HS-5 (cell line): ENCODE measurements around the gene HIVEP2.

Experiments used
- DNase-seq: peaks from one replicate; pipeline ENCODE4 v3.0.0-alpha.2; 2012; ENCODE audit warnings: low read depth

Gene HIVEP2

GRCh38 chr6:142737368-142738034, 207.5 kb downstream of the HIVEP2 start:
- peak; percentile 67 for DNase-seq

- no peak for DNase-seq
Measured at GRCh38 chr6:142735204-142735603, 209.8 kb downstream of the HIVEP2 start.

- DNase-seq, result no peak
Measured at GRCh38 chr6:142732790-142733189, 212.2 kb downstream of the HIVEP2 start.

- DNase-seq, result no peak
Measured at GRCh38 chr6:142731611-142732010, 213.4 kb downstream of the HIVEP2 start.

GRCh38 chr6:142729618-142730017, 215.4 kb downstream of the HIVEP2 start:
- no peak for DNase-seq

GRCh38 chr6:142728910-142729481, 216.0 kb downstream of the HIVEP2 start:
- peak; percentile 91 for DNase-seq

- DNase-seq, result no peak
Measured at GRCh38 chr6:142728364-142728763, 216.6 kb downstream of the HIVEP2 start.

- no peak for DNase-seq
Measured at GRCh38 chr6:142726616-142727015, 218.4 kb downstream of the HIVEP2 start.

GRCh38 chr6:142725024-142725770, 219.8 kb downstream of the HIVEP2 start:
- no peak for DNase-seq

GRCh38 chr6:142722841-142723240, 222.1 kb downstream of the HIVEP2 start:
- DNase-seq, result no peak

- no peak for DNase-seq
Measured at GRCh38 chr6:142722012-142722411, 223.0 kb downstream of the HIVEP2 start.

- DNase-seq, result no peak
Measured at GRCh38 chr6:142721215-142721920, 223.6 kb downstream of the HIVEP2 start.

GRCh38 chr6:142718667-142719191, 226.2 kb downstream of the HIVEP2 start:
- no peak for DNase-seq

- DNase-seq, result no peak
Measured at GRCh38 chr6:142716097-142716496, 228.9 kb downstream of the HIVEP2 start.

- DNase-seq, result no peak
Measured at GRCh38 chr6:142714951-142715785, 229.8 kb downstream of the HIVEP2 start.

GRCh38 chr6:142713959-142714358, 231.0 kb downstream of the HIVEP2 start:
- no peak for DNase-seq

GRCh38 chr6:142712231-142712630, 232.7 kb downstream of the HIVEP2 start:
- no peak for DNase-seq

- no peak for DNase-seq
Measured at GRCh38 chr6:142708651-142709050, 236.3 kb downstream of the HIVEP2 start.

GRCh38 chr6:142707255-142707654, 237.7 kb downstream of the HIVEP2 start:
- no peak for DNase-seq

GRCh38 chr6:142706210-142706609, 238.8 kb downstream of the HIVEP2 start:
- DNase-seq, result no peak

GRCh38 chr6:142705054-142705453, 239.9 kb downstream of the HIVEP2 start:
- no peak for DNase-seq
